SHP77 treated with DMSO at 0.1 percent for 48 hours (cell line): ENCODE results near the gene KRT222.

Source experiments
- DNase-seq: peaks from one replicate; lab custom pipeline; 2025; lab: John Stamatoyannopoulos, UW

KRT222 gene

DNA sequence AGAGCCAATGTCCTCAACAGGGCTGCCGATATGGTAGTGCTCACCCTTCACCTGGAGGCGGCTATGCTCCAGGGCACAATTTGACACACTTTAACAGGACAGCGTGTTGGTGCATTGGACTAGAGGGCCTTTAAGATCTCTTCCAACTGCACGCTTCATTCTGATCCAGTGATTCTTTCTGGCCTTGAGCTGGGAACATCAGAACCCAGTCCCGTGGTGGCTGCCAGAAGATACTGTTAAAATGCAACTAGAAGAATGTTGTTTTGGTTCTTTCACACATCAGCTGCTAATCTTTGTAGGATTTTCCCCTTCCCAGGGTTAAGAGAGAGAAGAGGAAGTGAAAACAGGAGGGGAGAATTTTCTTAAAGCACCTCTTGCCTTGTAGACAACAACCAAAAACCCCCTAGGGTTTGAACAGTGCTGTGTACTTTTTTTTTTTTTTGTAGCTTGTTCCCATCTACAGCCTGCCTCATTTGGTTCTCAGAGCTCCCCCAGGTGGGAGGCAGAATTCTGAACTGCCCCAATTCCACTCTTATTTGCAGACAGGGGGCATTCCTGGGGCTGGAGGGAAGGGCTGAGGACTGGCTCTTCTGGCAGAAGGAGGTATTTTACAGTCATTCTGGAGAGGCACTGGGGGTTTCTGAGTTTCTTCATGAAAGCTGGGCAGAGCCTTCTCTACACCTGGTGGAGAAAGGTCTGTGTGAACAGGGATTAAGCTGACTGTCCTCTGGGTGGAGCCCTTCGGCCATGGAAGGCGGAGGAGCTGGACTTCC lies 49.7 kb downstream of the KRT222 start:
- DNase-seq: peak; percentile 6

DNA sequence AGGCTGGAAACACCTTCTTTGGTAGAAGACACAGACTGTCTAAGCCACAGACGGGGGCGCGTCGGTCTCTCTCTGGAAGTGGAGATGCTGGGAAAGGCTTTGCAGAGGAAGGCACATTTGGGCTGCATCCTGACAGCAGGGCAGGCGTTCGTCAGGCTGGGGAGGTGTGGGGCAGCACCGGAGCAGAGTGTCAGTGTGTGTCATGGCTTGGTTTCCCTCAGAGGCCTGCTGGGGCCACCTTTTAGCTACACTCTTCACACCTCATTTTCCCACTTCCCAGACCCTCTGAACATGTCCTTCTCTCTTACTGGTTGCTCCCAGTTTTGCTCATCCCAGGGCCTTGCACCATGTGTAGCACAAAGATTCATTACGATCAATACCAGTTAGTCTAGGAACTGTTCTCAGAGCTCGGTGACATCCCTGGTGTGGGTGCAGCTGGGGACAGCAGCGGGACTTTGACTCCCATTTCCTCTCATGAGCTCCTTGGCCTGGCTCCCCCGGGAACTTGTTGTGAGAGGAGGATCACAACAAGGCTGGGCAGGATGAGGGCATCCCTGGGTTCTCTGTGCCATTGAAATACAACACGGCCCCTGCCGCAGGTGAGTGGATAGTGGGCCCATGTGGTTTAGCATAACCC lies 50.4 kb downstream of the KRT222 start:
- no peak for DNase-seq

DNA sequence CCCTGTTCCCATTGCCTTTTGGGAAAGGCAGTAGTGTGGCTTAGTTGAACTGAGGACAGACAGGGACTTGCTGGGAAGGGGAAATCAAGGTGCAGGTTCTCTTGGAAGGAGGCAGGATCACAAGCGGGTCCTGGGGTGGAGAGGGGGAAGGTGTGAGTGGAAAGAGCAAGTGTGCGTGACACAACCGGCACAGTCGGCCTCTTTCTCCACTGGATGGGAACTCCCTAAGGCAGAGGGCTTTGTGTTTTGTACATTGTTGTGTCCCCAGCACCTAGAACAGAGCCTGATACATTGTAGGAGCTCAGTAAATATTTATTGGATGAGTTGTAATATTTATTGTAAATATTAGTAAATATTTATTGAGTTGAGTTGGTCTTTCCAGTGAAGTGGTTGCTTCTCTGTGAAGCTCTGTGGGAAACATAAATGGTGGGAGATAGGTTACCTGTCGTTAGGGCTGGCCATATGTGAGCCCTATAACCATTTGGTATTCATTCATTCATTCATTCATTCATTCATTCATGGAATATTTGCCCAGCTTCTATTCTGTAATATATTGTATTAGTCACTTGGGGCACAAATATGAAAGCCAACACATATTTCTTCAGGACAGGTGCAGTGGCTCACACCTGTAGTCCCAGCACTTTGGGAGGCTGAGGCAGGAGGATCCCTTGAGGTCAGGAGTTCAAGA lies 51.4 kb downstream of the KRT222 start:
- no peak for DNase-seq

DNA sequence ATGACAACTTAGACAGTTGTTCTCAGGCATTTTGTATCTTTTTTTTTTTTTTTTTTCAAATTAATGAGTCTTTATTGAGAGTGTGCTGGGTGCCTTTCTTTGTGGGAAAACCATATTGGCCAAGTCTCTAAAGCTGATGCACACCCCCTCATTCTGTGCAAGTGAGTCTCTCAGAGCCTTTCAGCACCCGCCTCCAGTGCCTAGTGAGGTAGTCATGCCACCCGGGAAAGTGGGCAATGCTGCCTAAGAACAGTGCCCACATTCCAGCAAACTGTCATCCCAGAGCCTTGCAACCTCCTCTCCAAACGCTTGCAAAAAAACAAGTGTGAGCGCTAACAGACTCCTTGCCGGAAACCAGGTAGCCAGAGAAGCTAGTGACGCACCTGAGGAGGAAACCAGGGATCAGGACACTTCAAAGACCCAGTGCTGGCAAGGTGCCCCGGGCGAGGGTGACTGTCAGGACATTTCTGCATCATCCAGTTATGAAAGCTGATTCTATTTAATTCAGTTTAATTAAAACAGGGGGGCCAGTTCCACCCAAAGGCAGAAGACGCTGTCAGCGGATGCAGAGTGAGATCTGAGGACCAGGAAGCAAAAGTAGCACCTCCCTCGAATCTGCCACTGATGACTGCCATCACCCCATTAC lies 52.3 kb downstream of the KRT222 start:
- DNase-seq: no peak

DNA sequence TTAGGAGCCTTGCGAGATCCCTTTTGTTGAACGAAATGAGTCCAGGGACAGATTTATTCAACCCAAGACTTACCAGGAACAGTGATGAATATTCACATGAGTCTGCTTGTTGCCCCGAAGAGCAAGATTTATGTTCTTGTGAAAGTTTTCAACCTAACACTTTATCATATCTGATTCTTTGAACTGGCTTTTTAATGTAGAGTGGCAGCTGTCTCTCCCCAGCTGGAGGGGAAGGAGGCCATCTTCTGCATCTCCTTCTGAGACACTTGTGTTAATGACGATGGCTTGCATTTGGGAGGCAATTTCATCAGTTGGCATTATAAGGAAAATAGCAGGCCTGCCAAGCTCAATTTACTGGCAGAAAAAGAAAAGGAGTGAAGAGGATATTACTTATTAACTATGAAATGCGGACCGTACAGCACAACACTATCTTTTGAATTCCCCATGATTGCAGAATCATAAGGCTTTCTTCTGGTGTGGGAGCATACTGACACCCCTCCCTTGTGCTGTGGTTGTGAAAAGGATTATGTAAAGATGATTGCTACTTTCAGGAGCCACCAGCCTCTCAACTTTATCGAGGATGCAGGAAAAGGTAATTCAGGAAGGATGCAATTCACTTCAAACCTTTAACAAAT lies 53.0 kb downstream of the KRT222 start:
- DNase-seq: no peak

DNA sequence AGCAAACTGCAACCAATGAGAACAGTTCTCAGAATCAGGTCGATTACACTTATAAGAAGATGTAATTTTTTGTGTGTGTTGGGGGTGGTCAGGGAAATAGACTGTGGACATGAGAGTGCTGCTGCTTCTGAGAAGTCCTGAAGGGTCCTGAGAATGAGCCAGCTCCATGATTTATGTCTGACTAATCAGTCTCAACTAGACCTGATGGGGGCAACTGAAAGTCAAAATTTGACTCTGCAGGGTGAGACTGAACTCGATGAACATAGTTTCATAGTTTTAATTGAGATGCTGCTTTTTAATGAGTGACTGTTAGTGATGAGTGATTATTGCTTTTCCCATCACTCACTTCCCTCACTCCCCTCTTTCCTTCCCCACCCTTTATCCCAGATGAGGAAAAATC lies 54.6 kb downstream of the KRT222 start:
- no peak for DNase-seq

DNA sequence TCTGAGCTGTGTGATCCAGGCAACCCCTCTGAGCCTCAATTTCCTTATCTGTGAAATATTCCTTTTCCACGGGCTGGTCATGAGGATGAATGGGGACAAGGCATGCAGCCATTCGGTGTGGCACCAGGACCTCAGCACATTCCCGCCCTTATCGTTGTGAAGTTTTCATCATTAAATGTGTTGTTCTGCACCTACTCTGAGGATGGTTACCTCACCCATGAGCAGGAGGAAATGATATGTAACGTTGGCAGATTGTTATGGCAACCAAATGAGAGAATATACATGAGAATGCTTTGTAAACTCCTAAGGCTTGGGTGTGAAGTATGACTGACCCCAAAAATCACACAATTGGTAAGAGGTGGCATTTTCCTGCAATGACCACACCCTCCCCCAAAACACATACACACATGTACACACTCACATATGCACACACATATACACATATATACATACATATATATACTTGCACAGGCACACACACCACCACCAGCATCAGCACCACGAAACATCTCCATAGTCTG lies 56.9 kb downstream of the KRT222 start:
- no peak for DNase-seq

DNA sequence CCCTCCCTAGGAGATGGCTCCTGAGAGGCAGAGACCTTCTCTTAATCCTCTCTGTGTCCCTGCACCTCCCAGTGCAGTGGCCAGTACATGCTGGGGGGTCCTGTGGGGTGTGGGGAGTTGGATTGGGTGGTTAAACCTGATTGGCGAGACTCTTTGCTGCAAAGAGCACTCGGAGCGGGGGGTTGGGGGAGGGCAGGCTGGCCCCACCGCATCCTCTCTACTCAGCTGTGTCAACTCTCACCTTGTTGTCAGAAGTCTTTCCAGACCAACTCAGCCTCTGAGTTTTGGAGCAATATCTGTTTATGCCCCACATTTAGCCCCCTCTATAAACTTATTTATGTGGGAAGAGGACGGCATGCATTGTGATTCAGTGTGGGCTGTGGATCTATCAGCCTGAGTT lies 57.3 kb downstream of the KRT222 start:
- DNase-seq: no peak

DNA sequence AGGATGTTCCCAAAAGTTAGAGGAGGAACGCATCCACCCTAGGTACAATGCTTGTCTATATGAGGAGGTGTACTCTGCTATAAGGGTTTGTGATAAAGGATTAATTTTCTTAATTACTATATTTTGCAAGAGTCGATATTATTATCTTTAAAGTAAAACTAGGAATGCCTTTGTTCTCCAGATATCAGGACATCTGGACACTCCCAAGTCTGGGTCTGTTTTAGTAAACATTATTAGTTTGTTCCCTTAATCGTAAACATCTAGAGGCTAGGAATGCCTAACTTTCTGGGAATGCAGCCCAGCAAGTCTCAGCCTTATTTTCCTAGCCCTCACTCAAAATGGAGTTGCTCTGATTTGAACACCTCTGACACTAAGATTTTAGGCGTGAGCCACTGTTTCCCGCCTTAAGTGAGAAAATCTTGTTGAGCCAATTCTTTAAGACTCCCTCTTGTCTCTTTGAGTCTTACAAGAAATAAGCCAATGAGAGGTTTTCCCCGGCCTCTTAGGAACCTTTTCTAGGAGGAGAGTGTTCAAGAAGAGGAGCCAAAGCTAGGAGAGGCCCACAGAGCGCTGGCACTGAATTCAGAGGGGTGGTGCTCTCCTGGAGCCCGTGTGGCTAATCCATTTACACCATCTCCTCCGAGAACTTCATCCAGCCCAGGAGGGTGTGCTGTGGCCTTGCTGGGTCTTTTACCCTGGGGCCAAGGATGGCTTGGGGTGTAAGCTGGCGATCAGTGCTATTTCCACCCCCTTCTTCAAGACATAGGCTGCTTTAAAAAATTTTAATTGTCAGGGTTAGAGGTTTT lies 58.2 kb downstream of the KRT222 start:
- no peak for DNase-seq

DNA sequence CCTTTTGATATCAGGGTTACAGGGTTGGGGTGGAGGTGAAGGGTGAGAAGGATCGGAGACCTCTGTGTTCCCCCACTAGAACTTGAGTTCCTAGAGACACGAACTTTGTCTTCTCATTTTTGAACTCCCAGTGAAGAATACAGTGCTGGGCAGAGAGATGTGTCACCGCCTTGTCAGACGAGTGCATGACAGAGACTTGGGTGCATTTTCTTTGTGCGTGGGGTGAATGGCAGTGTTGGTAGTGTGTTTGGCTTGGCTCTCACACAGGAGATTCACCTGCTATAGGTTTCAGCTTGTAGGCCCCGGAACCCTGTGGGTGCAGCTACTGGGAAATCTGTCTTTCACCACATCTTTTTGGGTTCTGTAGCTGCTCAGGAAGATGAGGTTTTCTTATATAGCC lies 59.7 kb downstream of the KRT222 start:
- DNase-seq: no peak
